ENCODE results near the gene ERFE. TPM values are rescaled to one million over a fixed set of nuclear protein-coding genes. Genes with fewer than 3 reads are reported as not detected.

ERFE gene
- total and polyA plus RNA-seq, 2 of the 13 experiments (the other 11 are each of a cell fraction or from before 2014, with no cell fraction given), result 0.09 TPM; not detected in 1

GRCh38 chr2:238174291-238174690 lies 15.5 kb downstream of the ERFE start:
- Histone ChIP-seq H3K4me1 (ENCODE audit: insufficient read depth, low read length) (no peaks in the 10 kb centered on the region), H3K27ac (ENCODE audit: extremely low read length, insufficient read depth, low read length) (no peak overlapping the region), H4K20me1 (ENCODE audit: insufficient read depth, low read length) (no peaks in the 10 kb centered on the region), H3K36me3 (replicated peaks in 1 of 2; ENCODE audit: control insufficient read depth in 1 of 2, insufficient read depth in 2 of 2, low read length in 2 of 2) (peaks cover 35 to 79% of the 10 kb centered on the region in 2 experiments), H3K27me3 (ENCODE audit: control insufficient read depth in 1 of 2, insufficient read depth in 2 of 2, low read length in 2 of 2) (no peaks in the 10 kb centered on the region), H2AFZ (ENCODE audit: low read length) (no peak overlapping the region), H3K9me3 (ENCODE audit: low read length) (no peaks in the 10 kb centered on the region), H3K4me3 (replicated peaks in 1 of 3; ENCODE audit: insufficient read depth in 1 of 3, low read depth in 2 of 3, low read length in 3 of 3) (no peak overlapping the region), H3K9ac (ENCODE audit: insufficient read depth, low read depth, low read length) (no peak overlapping the region), H3K4me2 (ENCODE audit: low read depth, low read length) (no peak overlapping the region), H3K79me2 (ENCODE audit: insufficient read depth, low read length) (no peaks in the 10 kb centered on the region)
- ChIA-PET CTCF (ENCODE audit: low intra/inter-chr PET ratio, low total read pairs) (no interaction called here), POLR2A (no interaction called here)
- intact Hi-C loops (cut with micrococcal nuclease; ENCODE audit: unreplicated experiment) (no loop called here), in situ Hi-C loops (cut with HindIII; ENCODE audit: extremely low pct_ligation_motif_present, low pct_unique_long_range_greater_than_20kb) (no loop called here)
- 100% methylated on average over 7 of the region's 8 CpGs for WGBS (ENCODE audit: low lambda C conversion rate)
- no peak for DNase-seq (ENCODE audit: low spot score)
- no peak for FAIRE-seq
- ATAC-seq, result no peak
- TF ChIP-seq BRD4 (CRISPR knock-in tag; IDR thresholded peaks at IDR 0.05), result no peak
- TF ChIP-seq HOXA3 (CRISPR knock-in tag; IDR thresholded peaks at IDR 0.05), result no peak
- no peak for TF ChIP-seq SMAD1 (CRISPR knock-in tag; IDR thresholded peaks at IDR 0.05; ENCODE audit: borderline replicate concordance, low read depth)
- BruUV-seq (replicated peaks), result no TSS peak

- Histone ChIP-seq H3K27me3 (ENCODE audit: control insufficient read depth in 1 of 2, insufficient read depth in 2 of 2, low read length in 2 of 2) (no peaks in the 10 kb centered on the region), H3K27ac (ENCODE audit: extremely low read length, insufficient read depth, low read length) (no peak overlapping the region), H3K4me2 (ENCODE audit: low read depth, low read length) (no peak overlapping the region), H3K9ac (ENCODE audit: insufficient read depth, low read depth, low read length) (no peak overlapping the region), H3K79me2 (ENCODE audit: insufficient read depth, low read length) (no peaks in the 10 kb centered on the region), H3K36me3 (replicated peaks in 1 of 2; ENCODE audit: control insufficient read depth in 1 of 2, insufficient read depth in 2 of 2, low read length in 2 of 2) (peaks cover 36 to 79% of the 10 kb centered on the region in 2 experiments), H2AFZ (ENCODE audit: low read length) (no peak overlapping the region), H4K20me1 (ENCODE audit: insufficient read depth, low read length) (no peaks in the 10 kb centered on the region), H3K9me3 (ENCODE audit: low read length) (no peaks in the 10 kb centered on the region), H3K4me3 (replicated peaks in 1 of 3; ENCODE audit: insufficient read depth in 1 of 3, low read depth in 2 of 3, low read length in 3 of 3) (no peak overlapping the region), H3K4me1 (ENCODE audit: insufficient read depth, low read length) (no peaks in the 10 kb centered on the region)
- in situ Hi-C loops (cut with HindIII; ENCODE audit: extremely low pct_ligation_motif_present, low pct_unique_long_range_greater_than_20kb), result no loop called here
- CTCF ChIA-PET (ENCODE audit: low intra/inter-chr PET ratio, low total read pairs), result no interaction called here
- no TSS peak for BruUV-seq (replicated peaks)
- no peak for DNase-seq (ENCODE audit: low spot score)
- 87% methylated on average over 3 of the region's 3 CpGs for WGBS (ENCODE audit: low lambda C conversion rate)
- no peak for TF ChIP-seq ZNF777 (CRISPR knock-in tag; IDR thresholded peaks at IDR 0.05)
- TF ChIP-seq ZNF3 (CRISPR knock-in tag; IDR thresholded peaks at IDR 0.05), result no peak
- TF ChIP-seq SMAD9 (CRISPR knock-in tag; IDR thresholded peaks at IDR 0.05), result no peak
- TF ChIP-seq ZNF710 (CRISPR knock-in tag; IDR thresholded peaks at IDR 0.05; ENCODE audit: borderline replicate concordance), result no peak
- no peak for TF ChIP-seq REPIN1 (CRISPR knock-in tag; IDR thresholded peaks at IDR 0.05; ENCODE audit: borderline replicate concordance, low read depth)
- no peak for TF ChIP-seq ELF4 (CRISPR knock-in tag; IDR thresholded peaks at IDR 0.05; ENCODE audit: borderline replicate concordance)
- no peak for TF ChIP-seq HOMEZ (CRISPR knock-in tag; IDR thresholded peaks at IDR 0.05; ENCODE audit: low read depth)
- TF ChIP-seq SNRNP70 (IDR thresholded peaks at IDR 0.05; ENCODE audit: low read depth, low read length), result no peak
- no peak for TF ChIP-seq SATB2 (CRISPR knock-in tag; IDR thresholded peaks at IDR 0.05)
- TF ChIP-seq ZNF432 (CRISPR knock-in tag; IDR thresholded peaks at IDR 0.05; ENCODE audit: borderline replicate concordance), result no peak
- POLR2A ChIA-PET, result no interaction called here
- intact Hi-C loops (cut with micrococcal nuclease; ENCODE audit: unreplicated experiment), result no loop called here
- no peak for FAIRE-seq
- no peak for ATAC-seq
Observed at GRCh38 chr2:238174701-238175100, 15.9 kb downstream of the ERFE start.

Measured in HepG2 (cell line).